HG03196 (cell line): ENCODE measurements around the gene DSCAML1.

Experiments used
- ATAC-seq: cut with Tn5 transposase; IDR thresholded peaks from one replicate; pipeline ENCODE4 v1.9.1; 2021; ENCODE audit not compliant: unreplicated experiment

DSCAML1 gene

GRCh38 chr11:117560780-117561530 is 236.1 kb downstream of the DSCAML1 start:
- no peak for ATAC-seq

GRCh38 chr11:117559698-117560097 is 237.3 kb downstream of the DSCAML1 start:
- no peak for ATAC-seq

GRCh38 chr11:117557361-117557760 is 239.7 kb downstream of the DSCAML1 start:
- no peak for ATAC-seq

- no peak for ATAC-seq
Measured at GRCh38 chr11:117554601-117555333, 242.2 kb downstream of the DSCAML1 start.

GRCh38 chr11:117552626-117553025 is 244.4 kb downstream of the DSCAML1 start:
- no peak for ATAC-seq

- no peak for ATAC-seq
Measured at GRCh38 chr11:117551761-117552343, 245.2 kb downstream of the DSCAML1 start.

GRCh38 chr11:117550466-117550865 is 246.6 kb downstream of the DSCAML1 start:
- no peak for ATAC-seq

GRCh38 chr11:117549417-117549816 is 247.6 kb downstream of the DSCAML1 start:
- no peak for ATAC-seq

- ATAC-seq = no peak
Measured at GRCh38 chr11:117548876-117549275, 248.1 kb downstream of the DSCAML1 start.

GRCh38 chr11:117547946-117548345 is 249.1 kb downstream of the DSCAML1 start:
- no peak for ATAC-seq

- no peak for ATAC-seq
Measured at GRCh38 chr11:117547195-117547850, 249.7 kb downstream of the DSCAML1 start.

- ATAC-seq = no peak
Measured at GRCh38 chr11:117546431-117547194, 250.4 kb downstream of the DSCAML1 start.

- no peak for ATAC-seq
Measured at GRCh38 chr11:117545706-117546105, 251.3 kb downstream of the DSCAML1 start.

GRCh38 chr11:117544130-117544800 is 252.8 kb downstream of the DSCAML1 start:
- ATAC-seq = no peak

- no peak for ATAC-seq
Measured at GRCh38 chr11:117541211-117541610, 255.8 kb downstream of the DSCAML1 start.

GRCh38 chr11:117538263-117539135 is 258.5 kb downstream of the DSCAML1 start:
- ATAC-seq = no peak

- no peak for ATAC-seq
Measured at GRCh38 chr11:117535850-117536411, 261.1 kb downstream of the DSCAML1 start.

- no peak for ATAC-seq
Measured at GRCh38 chr11:117535201-117535849, 261.7 kb downstream of the DSCAML1 start.
